Measurements from ENCODE around the gene DST.

DNA sequence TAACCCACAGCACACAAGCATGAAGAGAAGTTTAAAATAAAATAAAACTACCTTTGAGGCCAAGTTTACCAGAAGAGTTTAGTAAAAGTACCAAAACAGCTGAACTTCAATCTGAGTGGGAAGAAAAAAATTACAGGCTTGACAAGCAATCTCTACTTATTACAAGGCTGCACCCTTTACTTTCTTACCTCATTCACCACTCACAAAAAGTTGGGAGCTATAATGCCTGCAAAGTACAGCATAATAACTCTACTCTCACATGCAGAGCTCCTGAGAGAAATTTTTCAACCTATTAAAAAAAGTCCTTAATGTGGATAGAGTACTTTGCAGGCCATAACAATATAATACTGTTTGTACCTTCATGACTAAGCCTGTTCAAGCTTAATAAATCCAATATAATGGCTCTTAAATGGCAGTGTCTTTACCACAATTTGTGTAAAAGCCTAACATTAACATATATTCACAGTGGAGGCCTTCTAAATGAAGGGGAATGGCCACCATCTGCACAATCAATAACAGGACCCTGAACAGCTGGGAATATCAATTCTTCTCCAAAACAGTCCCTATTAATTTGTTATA is 103.1 kb downstream of the DST start:
- TF ChIP-seq, protein P1, sequence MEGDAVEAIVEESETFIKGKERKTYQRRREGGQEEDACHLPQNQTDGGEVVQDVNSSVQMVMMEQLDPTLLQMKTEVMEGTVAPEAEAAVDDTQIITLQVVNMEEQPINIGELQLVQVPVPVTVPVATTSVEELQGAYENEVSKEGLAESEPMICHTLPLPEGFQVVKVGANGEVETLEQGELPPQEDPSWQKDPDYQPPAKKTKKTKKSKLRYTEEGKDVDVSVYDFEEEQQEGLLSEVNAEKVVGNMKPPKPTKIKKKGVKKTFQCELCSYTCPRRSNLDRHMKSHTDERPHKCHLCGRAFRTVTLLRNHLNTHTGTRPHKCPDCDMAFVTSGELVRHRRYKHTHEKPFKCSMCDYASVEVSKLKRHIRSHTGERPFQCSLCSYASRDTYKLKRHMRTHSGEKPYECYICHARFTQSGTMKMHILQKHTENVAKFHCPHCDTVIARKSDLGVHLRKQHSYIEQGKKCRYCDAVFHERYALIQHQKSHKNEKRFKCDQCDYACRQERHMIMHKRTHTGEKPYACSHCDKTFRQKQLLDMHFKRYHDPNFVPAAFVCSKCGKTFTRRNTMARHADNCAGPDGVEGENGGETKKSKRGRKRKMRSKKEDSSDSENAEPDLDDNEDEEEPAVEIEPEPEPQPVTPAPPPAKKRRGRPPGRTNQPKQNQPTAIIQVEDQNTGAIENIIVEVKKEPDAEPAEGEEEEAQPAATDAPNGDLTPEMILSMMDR (IDR thresholded peaks at IDR 0.05): no peak
- TF ChIP-seq POLR2A (IDR thresholded peaks at IDR 0.05): no peak

Data from heart left ventricle (tissue), 13 donors.